22Rv1 (cell line): ENCODE results near the gene USP35.

Experiments
- ZFX ChIP-seq: fragments of 450-650 bp; IDR thresholded peaks from 2 replicates; pipeline ENCODE4 v1.6.1; 2017; ENCODE audit warnings: antibody characterized with exemption, borderline replicate concordance
- TF ChIP-seq, protein P1 (sequence below): fragments of 450-650 bp; IDR thresholded peaks from 2 replicates; pipeline ENCODE4 v1.5.1; 2017; ENCODE audit warnings: mild to moderate bottlenecking

DNA sequence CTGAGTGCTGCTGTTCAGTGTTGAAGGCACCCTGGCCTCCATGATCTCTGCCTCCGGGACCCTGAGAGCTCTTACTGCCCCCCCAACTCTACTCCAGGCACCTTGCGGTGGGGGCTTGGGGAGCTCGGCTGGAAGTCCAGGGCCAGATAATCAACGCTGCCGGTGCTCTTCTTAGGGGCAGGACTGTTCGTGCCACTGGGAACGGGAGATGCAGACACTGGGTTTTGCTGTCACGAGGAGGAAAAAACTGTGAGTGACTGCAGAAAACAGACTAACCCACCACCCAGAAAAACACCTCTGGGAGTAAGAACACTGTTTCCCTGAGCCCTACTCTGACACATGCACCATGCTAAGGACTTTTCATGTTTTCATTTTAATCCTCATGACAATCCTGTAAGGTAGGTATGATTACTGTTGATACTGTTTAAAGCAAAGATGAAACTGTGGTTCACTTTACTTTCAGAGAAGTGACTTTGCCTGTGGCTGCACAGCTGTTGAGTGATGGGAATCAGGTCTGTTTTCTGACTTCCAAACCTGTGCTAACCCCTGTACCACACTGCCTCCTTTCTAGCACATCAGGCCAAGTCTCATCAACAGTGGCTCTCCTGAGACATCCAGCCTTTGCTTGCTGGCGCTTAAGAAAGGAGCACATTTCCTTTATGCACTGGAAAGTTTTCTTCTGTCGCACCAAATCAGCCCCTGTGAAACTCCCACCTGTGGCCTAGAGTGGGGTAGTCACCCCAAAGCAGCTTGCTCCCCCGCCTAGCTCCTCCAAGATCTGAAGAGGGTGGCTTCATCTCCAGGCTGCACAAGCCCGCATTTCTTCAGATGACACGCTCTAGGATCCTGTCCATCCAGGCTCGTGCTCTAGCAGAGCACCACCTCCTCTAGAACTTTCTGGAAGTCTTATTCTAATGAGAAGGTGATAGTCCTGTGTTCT lies 31.8 kb downstream of the USP35 start:
- TF ChIP-seq, protein P1, sequence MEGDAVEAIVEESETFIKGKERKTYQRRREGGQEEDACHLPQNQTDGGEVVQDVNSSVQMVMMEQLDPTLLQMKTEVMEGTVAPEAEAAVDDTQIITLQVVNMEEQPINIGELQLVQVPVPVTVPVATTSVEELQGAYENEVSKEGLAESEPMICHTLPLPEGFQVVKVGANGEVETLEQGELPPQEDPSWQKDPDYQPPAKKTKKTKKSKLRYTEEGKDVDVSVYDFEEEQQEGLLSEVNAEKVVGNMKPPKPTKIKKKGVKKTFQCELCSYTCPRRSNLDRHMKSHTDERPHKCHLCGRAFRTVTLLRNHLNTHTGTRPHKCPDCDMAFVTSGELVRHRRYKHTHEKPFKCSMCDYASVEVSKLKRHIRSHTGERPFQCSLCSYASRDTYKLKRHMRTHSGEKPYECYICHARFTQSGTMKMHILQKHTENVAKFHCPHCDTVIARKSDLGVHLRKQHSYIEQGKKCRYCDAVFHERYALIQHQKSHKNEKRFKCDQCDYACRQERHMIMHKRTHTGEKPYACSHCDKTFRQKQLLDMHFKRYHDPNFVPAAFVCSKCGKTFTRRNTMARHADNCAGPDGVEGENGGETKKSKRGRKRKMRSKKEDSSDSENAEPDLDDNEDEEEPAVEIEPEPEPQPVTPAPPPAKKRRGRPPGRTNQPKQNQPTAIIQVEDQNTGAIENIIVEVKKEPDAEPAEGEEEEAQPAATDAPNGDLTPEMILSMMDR: no peak
- TF ChIP-seq ZFX: no peak
